ENCODE measurements around the gene PWWP2B.

- TF ChIP-seq CTCF (IDR thresholded peaks at IDR 0.05; ENCODE audit: insufficient read depth, low read depth, low read length) (no peak), EZH2 (IDR thresholded peaks at IDR 0.05; ENCODE audit: insufficient read depth, low read length) (no peak)
Measured at GRCh38 chr10:132385721-132386418, 11.1 kb upstream of the PWWP2B start.
